ENCODE results near the gene ENTR1.
A peak's percentile ranks its signal among the peaks of the same experiment; 100 is the strongest.
"Not testable (repeated sequence)": the region's sequence is repeated elsewhere in the genome, so short reads cannot be mapped to it uniquely, and the experiment has no call there.

ENTR1 gene

GRCh38 chr9:136419092-136419420 is 8.6 kb upstream of the ENTR1 start:
- DNase-seq (ENCODE audit: low spot score): no peak

DNA sequence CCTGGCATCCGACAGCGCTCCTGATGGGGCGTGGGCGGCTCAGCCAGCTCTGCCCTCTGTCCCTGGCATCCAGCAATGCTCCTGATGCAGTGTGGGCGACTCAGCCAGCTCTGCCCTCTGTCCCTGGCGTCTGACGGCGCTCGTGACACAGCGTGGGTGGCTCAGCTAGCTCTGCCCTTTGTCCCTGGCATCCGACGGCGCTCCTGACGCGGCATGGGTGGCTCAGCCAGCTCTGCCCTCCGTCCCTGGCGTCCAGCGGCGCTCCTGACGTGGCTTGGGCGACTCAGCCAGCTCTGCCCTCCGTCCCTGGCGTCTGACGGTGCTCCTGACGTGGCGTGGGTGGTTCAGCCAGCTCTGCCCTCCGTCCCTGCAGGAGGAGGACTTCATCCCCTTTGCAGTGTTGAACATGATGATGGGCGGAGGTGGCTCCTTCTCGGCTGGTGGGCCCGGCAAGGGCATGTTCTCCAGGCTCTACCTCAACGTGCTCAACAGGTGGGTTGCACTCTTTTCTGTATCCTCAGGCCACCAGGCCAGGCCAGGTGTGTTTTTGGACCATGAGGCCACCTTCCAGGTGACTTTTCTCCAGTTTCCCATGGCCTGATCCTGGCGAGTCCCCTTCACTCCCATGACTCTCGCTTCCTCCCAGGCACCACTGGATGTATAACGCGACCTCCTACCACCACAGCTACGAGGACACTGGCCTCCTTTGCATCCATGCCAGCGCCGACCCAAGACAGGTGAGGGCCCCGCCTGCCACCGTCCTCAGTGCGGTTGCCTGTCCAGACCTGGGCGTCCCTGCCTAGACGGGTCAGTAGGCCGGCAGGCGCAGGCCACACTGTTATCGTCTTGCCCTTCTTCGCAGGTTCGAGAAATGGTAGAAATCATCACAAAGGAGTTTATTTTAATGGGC is 8.0 kb upstream of the ENTR1 start:
- DNase-seq (ENCODE audit: low spot score): no peak

DNA sequence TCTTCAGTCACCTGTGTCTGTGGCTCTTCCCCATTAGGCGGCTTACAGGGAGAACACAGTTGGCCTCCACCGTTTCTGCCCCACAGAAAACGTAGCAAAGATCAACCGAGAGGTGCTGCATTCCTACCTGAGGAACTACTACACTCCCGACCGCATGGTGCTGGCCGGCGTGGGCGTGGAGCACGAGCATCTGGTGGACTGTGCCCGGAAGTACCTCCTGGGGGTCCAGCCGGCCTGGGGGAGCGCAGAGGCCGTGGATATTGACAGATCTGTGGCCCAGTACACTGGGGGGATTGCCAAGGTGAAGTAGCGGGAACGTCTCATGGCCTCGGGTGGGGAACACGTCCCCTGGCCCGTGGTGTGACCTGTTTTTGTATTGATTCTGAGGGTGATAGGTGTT is 6.5 kb upstream of the ENTR1 start:
- DNase-seq (ENCODE audit: low spot score): no peak

DNA sequence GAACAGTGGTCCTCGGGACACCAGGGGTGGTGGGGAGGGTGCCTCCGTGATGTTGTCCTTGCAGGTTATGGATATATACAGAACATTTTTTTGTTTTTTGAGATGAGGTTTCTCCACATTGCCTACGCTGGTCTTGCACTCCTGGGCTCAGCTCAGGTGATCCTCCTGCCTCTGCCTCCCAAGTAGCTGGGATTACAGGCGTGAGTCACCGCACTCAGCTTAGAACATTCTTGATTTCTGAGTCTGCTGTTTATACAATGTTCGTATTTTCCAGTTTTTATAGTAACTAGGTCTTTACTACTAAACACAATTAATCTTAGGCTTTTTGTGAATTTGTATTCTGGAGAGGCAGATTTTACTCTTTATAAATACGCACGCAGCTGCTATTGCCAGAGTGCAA is 6.0 kb upstream of the ENTR1 start:
- DNase-seq (ENCODE audit: low spot score): no peak

DNA sequence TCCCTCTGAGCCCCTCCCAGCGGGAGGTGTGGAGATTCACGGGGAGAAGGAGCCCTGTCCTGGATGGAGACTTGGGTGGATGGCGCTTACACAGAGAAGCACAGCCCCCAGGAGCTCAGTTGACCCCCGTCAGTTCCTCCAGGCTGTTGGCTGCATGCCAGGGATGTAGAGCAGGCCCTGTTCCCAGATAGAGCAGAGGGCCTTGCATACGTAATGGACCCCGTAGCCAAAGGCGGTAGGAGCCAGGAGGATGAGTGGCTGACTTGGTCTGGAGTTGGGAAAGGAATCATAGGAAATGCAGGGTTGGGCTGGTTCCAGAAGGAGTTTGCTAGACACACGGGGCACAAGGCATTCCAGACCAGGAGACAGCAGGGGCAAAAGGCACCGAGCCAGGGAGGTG is 2.5 kb upstream of the ENTR1 start:
- no peak for DNase-seq (ENCODE audit: low spot score)

- no peak for DNase-seq (ENCODE audit: low spot score)
Measured at GRCh38 chr9:136411378-136411777, 964 bp upstream of the ENTR1 start.

- peak; percentile 70 for DNase-seq (ENCODE audit: low spot score)
Measured at GRCh38 chr9:136409557-136410455, 608 bp downstream of the ENTR1 start.

GRCh38 chr9:136407911-136408310 is 2.5 kb downstream of the ENTR1 start:
- DNase-seq (ENCODE audit: low spot score): no peak

- not testable (repeated sequence) for DNase-seq (ENCODE audit: low spot score)
Measured at GRCh38 chr9:136407061-136407460, 3.4 kb downstream of the ENTR1 start.

DNA sequence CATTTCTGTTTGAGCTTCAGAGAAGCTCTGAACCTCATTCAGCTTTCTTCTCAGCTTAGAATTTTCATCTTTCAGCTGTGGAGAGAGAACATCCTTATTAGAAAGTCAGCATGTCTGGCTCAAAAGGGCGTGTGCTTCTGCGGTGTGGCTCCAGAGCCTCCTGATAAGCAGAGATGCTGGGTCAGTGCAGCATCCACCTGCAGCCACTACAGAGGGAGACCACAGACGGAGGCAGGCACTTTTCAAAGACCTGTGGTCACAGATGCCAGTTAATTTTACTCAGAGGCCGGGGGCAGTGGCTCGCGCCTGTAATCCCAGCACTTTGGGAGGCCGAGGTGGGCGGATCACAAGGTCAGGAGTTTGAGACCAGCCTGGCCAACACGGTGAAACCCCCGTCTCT is 4.5 kb downstream of the ENTR1 start:
- not testable (repeated sequence) for DNase-seq (ENCODE audit: low spot score)

DNA sequence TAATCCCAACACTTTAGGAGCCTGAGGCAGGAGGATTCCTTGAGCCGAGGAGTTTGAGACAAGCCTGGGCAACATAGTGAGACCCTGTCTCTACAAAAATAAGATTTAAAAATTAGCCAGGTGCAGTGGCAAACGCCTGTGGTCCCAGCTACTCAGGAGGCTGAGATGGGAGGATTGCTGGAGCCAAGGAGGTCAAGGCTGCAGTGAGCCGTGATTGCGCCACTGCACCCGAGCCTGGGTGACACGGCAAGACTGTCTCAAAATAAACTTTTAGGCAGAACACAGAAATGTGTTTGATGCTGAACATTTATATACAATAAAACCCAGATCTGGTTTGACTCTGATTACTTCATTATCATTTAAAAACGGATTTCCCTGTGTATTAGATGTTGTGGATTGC is 4.9 kb downstream of the ENTR1 start:
- no peak for DNase-seq (ENCODE audit: low spot score)

GRCh38 chr9:136404801-136405136 is 5.6 kb downstream of the ENTR1 start:
- DNase-seq (ENCODE audit: low spot score): no peak

DNA sequence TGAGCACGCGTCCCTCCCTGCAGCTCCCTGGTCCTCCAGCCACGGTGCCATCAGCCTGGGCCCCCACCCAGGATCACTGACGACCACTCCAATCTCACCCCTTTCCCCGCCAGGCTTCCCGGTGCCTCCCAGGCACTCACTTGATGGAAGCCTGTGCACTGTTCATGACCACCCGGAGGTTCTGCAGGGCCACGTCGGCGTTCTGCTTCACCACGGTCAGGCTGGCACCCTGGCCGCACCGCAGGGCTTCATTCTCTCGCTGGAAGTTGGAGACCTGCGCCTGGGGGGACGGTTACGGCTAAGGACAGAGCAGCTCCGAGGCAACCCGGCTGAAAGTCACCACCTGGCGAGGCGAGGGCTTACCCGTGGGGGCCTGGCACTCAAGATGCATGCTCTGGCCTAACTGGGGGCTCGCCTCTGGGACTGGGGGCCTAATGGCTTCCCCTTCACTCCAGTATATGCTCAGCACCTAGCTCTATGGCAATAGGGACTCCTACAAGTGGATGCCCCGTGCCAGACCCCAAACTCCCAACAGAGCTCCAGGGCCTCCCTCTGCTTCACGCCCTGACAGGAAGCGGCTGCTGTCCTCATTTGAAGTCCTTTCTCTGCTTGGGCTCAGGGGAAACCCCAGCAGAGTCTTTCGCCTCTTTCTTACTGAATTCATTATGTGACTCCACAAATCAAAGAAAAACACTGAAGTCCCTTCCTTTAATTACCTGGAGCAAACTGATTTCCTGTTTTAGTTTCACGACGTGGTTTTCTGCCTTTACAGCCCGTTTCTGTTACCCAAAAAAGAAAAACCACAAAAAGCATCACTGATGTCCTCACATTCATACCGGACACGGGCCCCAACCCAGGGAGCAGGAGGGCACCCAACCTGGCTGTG is 6.3 kb downstream of the ENTR1 start:
- no peak for DNase-seq (ENCODE audit: low spot score)

DNA sequence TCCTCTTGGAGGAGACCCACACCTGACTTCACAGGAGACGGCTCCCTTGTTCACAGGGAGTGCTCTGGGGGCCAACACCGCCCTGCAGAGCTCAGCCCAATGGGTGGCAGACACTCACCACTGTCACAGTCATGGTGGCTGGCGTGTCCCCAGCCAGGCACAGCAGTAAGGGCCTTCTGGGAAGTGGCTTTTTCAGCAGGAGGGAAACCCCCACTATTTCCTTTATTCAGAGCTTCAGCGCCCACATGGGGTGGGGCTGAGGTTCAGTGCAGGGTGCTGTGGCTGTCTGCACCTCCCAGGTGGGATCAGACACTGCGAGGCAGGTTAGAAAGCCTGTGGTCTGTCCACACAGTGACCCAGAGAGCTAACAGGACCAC is 6.9 kb downstream of the ENTR1 start:
- DNase-seq (ENCODE audit: low spot score): no peak

- no peak for DNase-seq (ENCODE audit: low spot score)
Measured at GRCh38 chr9:136402067-136402466, 8.3 kb downstream of the ENTR1 start.

DNA sequence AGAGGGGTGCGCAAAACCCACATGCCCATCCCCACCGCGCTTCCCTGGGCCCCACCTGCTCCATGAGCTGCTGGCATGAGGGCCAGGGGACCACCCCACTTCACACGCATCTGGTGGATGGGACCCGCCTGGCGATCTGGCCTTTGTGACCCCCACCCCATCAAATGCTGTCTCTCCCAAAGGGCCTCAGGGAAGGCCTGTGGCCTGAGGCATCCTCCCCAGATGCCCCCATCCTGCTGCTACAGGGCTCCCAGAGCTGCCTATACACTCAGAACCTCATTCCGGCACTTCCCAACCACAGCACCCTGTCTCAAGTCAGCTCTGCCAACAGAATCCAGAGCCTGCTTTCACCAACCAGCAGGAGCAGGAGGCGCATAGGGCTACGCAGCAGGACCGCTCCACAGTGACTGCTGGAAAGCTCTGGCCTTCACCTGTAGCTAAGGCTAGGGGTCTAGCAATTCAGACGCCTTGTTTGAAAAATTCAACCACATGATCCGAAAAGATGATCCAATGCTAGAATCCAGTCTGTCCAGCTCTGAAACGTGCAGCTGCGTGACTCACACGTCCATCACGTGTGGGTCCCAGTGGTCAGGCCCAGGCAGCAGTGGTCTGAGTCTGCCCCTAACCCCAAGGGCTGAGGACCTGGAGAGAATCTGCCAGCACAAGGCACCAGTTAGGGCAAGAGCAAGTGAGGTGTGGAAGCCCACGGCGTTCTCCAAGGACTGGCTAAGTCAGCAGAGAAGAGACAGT is 9.1 kb downstream of the ENTR1 start:
- DNase-seq (ENCODE audit: low spot score): no peak

GRCh38 chr9:136400038-136400834 is 10.2 kb downstream of the ENTR1 start, which contains the start of gene SNAPC4:
Gene SNAPC4, minus strand, starts transcription at chr9:136400170. Its CDS starts 1,742 bp downstream, at chr9:136398428.
- DNase-seq (ENCODE audit: low spot score): peak; percentile 100

DNA sequence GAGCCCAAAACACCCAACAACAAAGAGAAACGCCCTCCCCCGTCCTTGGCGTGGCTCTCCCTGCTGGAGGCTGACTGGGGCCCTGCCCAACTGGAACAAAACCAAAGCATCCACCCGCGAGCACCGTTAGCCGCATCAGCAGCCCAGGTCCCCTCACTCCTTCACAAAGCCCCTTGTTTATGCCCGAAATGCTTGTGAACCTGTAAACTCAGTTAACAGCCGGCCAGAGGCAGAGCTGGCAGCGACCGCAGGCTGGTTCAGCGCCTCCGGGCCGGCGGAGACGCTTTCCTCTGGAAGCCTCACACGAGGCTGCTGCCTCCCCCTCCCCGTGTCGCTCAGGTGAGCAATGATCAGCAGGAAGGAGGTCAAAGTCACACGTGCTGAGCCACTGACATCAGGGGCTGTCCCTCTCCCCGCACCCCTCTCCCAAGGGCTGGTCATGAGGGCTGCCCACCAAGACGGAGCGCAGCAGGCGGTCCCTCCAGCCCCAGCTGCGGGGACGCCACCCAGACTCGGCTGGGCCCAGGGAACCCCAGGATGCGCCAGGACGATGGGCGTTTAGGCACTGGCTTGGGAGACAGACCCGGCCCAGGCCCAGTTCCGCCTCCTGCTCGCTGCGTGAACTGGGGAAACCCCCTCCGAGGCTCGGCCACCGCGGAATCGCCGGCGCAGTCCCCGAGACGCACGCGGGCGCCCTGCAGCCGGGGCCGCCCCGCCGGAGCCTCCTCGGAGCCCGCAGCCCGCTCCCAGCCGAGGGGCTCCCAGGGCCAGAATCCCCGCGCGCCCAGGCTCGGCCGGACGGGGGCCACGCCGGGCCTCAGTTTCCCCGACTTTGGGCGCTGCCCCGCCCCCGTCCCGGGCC is 11.0 kb downstream of the ENTR1 start:
- peak; percentile 50 for DNase-seq (ENCODE audit: low spot score)

GRCh38 chr9:136398286-136398685 is 12.1 kb downstream of the ENTR1 start:
- DNase-seq (ENCODE audit: low spot score): no peak

DNA sequence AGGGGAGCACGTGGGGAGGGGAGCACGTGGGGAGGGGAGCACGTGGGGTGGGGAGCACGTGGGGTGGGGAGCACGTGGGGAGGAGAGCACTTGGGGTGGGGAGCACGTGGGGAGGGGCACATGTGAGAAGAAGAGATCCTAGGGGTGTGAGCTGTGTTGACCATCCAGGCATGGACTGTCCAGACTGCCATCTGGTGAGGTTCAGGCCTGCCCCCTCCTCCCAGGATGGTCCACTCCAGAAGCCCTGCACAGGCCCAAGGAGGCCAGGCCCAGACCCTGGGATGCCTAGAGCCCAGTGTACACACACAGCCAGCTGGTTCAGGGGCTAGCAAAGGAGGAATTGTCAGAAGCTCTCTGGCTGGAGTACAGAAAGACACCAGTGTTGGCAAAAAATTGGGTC is 12.8 kb downstream of the ENTR1 start:
- DNase-seq (ENCODE audit: low spot score): no peak
